Upper lobe of left lung (tissue), 4 donors: ENCODE results near the gene PARG.
"Not testable (repeated sequence)": the region's sequence is repeated elsewhere in the genome, so short reads cannot be mapped to it uniquely, and the experiment has no call there.

Source experiments
- CTCF ChIP-seq, 6 experiments: fragments of 450-650 bp in 4 of 6; fragments of 200-600 bp in 2 of 6; sonication (generic) in 2 of 6; IDR thresholded peaks; one replicate each; pipeline ENCODE4 v1.5.1; 2016 to 2019; ENCODE audit warnings: antibody characterized with exemption in 6 of 6
- POLR2AphosphoS5 ChIP-seq, 2 donors: sonication (generic); formaldehyde crosslinking; IDR thresholded peaks; one replicate each; pipeline ENCODE4 v1.5.1; 2017; ENCODE audit warnings: antibody characterized with exemption in 2 of 2

- TF ChIP-seq POLR2AphosphoS5, CTCF (IDR thresholded peaks at IDR 0.05): not testable (repeated sequence)
Observed at GRCh38 chr10:49971466-49971865, 29.6 kb upstream of the PARG start.
